Vagina (tissue), 2 donors: Measurements from ENCODE around the gene YIPF6. TPM values are rescaled to one million over a fixed set of nuclear protein-coding genes. Genes with fewer than 3 reads are reported as not detected.
"Not testable (repeated sequence)": the region's sequence is repeated elsewhere in the genome, so short reads cannot be mapped to it uniquely, and the experiment has no call there.

Experiments
- DNase-seq, 2 donors: peaks; one replicate each; pipeline ENCODE4 v3.0.0-alpha.2; 2017; ENCODE audit errors: extremely low spot score in 2 of 2
- H3K27ac ChIP-seq: fragments of 200-600 bp; sonication (generic); one replicate; pipeline ENCODE4 v1.5.1; 2019
- H3K27me3 ChIP-seq: fragments of 200-600 bp; sonication (generic); one replicate; pipeline ENCODE4 v1.5.1; 2019
- H3K36me3 ChIP-seq, 2 donors: fragments of 200-600 bp; sonication (generic); one replicate each; pipeline ENCODE4 v1.5.1; 2017 to 2019
- H3K4me1 ChIP-seq: fragments of 200-600 bp; sonication (generic); one replicate; pipeline ENCODE4 v1.5.1; 2019
- H3K4me3 ChIP-seq, 2 donors: fragments of 200-600 bp; sonication (generic); 1 replicate in 1 of 2; 2 replicates in 1 of 2; pipeline ENCODE4 v1.5.1; 2016 to 2019
- H3K9me3 ChIP-seq: fragments of 200-600 bp; sonication (generic); one replicate; pipeline ENCODE4 v1.5.1; 2019
- CTCF ChIP-seq, 3 experiments: fragments of 450-650 bp in 2 of 3; fragments of 200-600 bp in 1 of 3; sonication (generic) in 1 of 3; IDR thresholded peaks; one replicate each; pipeline ENCODE4 v1.5.1; 2017 to 2019; ENCODE audit warnings: antibody characterized with exemption in 3 of 3, mild to moderate bottlenecking in 2 of 3, moderate library complexity in 2 of 3
- POLR2A ChIP-seq, 2 donors: fragments of 450-650 bp; IDR thresholded peaks; one replicate each; pipeline ENCODE4 v1.6.1; 2017; ENCODE audit warnings: antibody characterized with exemption in 2 of 2, mild to moderate bottlenecking in 2 of 2, moderate library complexity in 2 of 2
- POLR2AphosphoS5 ChIP-seq, 2 donors: sonication (generic); formaldehyde crosslinking; IDR thresholded peaks; one replicate each; pipeline ENCODE4 v1.9.0; 2017; ENCODE audit warnings: antibody characterized with exemption in 2 of 2, mild to moderate bottlenecking in 2 of 2, low read depth in 1 of 2; ENCODE audit not compliant: insufficient read depth in 1 of 2
- intact Hi-C: fragments of 100-400 bp; cut with DNase I; formaldehyde crosslinking; loops from one replicate; pipeline ENCODE4 v1.15.1; 2023
- total RNA-seq: library from RNA; depleted of rRNA; stranded (reverse); fragments of >200 nt; gene quantifications from one replicate; pipeline ENCODE4 v1.2.3, GENCODE V29; 2016

Gene YIPF6
- total RNA-seq, 1 donor from 2014 or later = 19.2 TPM

- Histone ChIP-seq H3K27ac (no peak overlapping the region), H3K36me3 (no peaks in the 10 kb centered on the region), H3K9me3 (no peaks in the 10 kb centered on the region), H3K4me1 (no peaks in the 10 kb centered on the region), H3K4me3 (no peak overlapping the region), H3K27me3 (no peaks in the 10 kb centered on the region)
- no peak for TF ChIP-seq CTCF (IDR thresholded peaks at IDR 0.05)
- no peak for TF ChIP-seq POLR2A (IDR thresholded peaks at IDR 0.05)
- no peak for DNase-seq
- intact Hi-C loops = loop anchor here (5.0 kb wide), 1 partner anchor 267 kb away; no protein-coding TSS in a partner anchor
Measured at GRCh38 chrX:68464796-68465195, 34.1 kb upstream of the YIPF6 start.

- TF ChIP-seq POLR2A (IDR thresholded peaks at IDR 0.05) = no peak
- TF ChIP-seq POLR2AphosphoS5 (IDR thresholded peaks at IDR 0.05; ENCODE audit: insufficient read depth in 1 of 2, low read depth in 1 of 2) = no peak
- no peak for TF ChIP-seq CTCF (IDR thresholded peaks at IDR 0.05)
- Histone ChIP-seq H3K27me3 (no peaks in the 10 kb centered on the region), H3K36me3 (no peaks in the 10 kb centered on the region), H3K27ac (no peak overlapping the region), H3K4me1 (no peaks in the 10 kb centered on the region), H3K9me3 (no peaks in the 10 kb centered on the region), H3K4me3 (no peak overlapping the region)
- no peak for DNase-seq
- intact Hi-C loops = no loop called here
Measured at GRCh38 chrX:68480969-68481368, 17.9 kb upstream of the YIPF6 start.

GRCh38 chrX:68486198-68486597, 12.7 kb upstream of the YIPF6 start:
- intact Hi-C loops, DNase-seq, H3K27me3 ChIP-seq, H3K9me3 ChIP-seq, H3K36me3 ChIP-seq, H3K4me3 ChIP-seq, H3K27ac ChIP-seq, H3K4me1 ChIP-seq: not testable (repeated sequence)

GRCh38 chrX:68487254-68487653, 11.6 kb upstream of the YIPF6 start:
- no peaks in the 10 kb centered on the region for H3K9me3 ChIP-seq
- no peaks in the 10 kb centered on the region for H3K36me3 ChIP-seq
- no peak for TF ChIP-seq POLR2AphosphoS5 (IDR thresholded peaks at IDR 0.05; ENCODE audit: insufficient read depth in 1 of 2, low read depth in 1 of 2)
- TF ChIP-seq CTCF (IDR thresholded peaks at IDR 0.05) = no peak
- no peak for TF ChIP-seq POLR2A (IDR thresholded peaks at IDR 0.05)
- no peaks in the 10 kb centered on the region for H3K4me1 ChIP-seq
- no peak overlapping the region for H3K27ac ChIP-seq
- DNase-seq = no peak
- no peak overlapping the region for H3K4me3 ChIP-seq
- no peaks in the 10 kb centered on the region for H3K27me3 ChIP-seq
- intact Hi-C loops = no loop called here

GRCh38 chrX:68487924-68488323, 10.9 kb upstream of the YIPF6 start:
- H3K36me3 ChIP-seq = no peaks in the 10 kb centered on the region
- no peak for DNase-seq
- H3K4me1 ChIP-seq = no peaks in the 10 kb centered on the region
- TF ChIP-seq POLR2A (IDR thresholded peaks at IDR 0.05) = no peak
- no peak for TF ChIP-seq CTCF (IDR thresholded peaks at IDR 0.05)
- no peak for TF ChIP-seq POLR2AphosphoS5 (IDR thresholded peaks at IDR 0.05; ENCODE audit: insufficient read depth in 1 of 2, low read depth in 1 of 2)
- H3K9me3 ChIP-seq = no peaks in the 10 kb centered on the region
- intact Hi-C loops = no loop called here
- no peak overlapping the region for H3K4me3 ChIP-seq
- H3K27me3 ChIP-seq = no peaks in the 10 kb centered on the region
- no peak overlapping the region for H3K27ac ChIP-seq

- TF ChIP-seq CTCF (IDR thresholded peaks at IDR 0.05) (no peak), POLR2A (IDR thresholded peaks at IDR 0.05) (no peak), POLR2AphosphoS5 (IDR thresholded peaks at IDR 0.05; ENCODE audit: insufficient read depth in 1 of 2, low read depth in 1 of 2) (no peak)
- Histone ChIP-seq H3K4me3 (no peak overlapping the region), H3K36me3 (no peaks in the 10 kb centered on the region), H3K27ac (no peak overlapping the region), H3K27me3 (no peaks in the 10 kb centered on the region), H3K9me3 (no peaks in the 10 kb centered on the region), H3K4me1 (no peaks in the 10 kb centered on the region)
- intact Hi-C loops = no loop called here
- DNase-seq = no peak
Measured at GRCh38 chrX:68488657-68489056, 10.2 kb upstream of the YIPF6 start.
